Stimulated activated CD8-positive, alpha-beta memory T cell treated with anti-CD3 and anti-CD28 coated beads, Interleukin-7, amount 100 ng/mL, for 48 hours (primary cell): ENCODE results near the gene SGF29.
A peak's percentile ranks its signal among the peaks of the same experiment; 100 is the strongest.
"Not testable (repeated sequence)": the region's sequence is repeated elsewhere in the genome, so short reads cannot be mapped to it uniquely, and the experiment has no call there.

ENCODE experiments used
- DNase-seq, 2 donors: peaks; one replicate each; pipeline ENCODE4 v3.0.0-alpha.2; 2020; ENCODE audit warnings: low read depth in 1 of 2; ENCODE audit errors: extremely low read depth in 1 of 2

The SGF29 gene

DNA sequence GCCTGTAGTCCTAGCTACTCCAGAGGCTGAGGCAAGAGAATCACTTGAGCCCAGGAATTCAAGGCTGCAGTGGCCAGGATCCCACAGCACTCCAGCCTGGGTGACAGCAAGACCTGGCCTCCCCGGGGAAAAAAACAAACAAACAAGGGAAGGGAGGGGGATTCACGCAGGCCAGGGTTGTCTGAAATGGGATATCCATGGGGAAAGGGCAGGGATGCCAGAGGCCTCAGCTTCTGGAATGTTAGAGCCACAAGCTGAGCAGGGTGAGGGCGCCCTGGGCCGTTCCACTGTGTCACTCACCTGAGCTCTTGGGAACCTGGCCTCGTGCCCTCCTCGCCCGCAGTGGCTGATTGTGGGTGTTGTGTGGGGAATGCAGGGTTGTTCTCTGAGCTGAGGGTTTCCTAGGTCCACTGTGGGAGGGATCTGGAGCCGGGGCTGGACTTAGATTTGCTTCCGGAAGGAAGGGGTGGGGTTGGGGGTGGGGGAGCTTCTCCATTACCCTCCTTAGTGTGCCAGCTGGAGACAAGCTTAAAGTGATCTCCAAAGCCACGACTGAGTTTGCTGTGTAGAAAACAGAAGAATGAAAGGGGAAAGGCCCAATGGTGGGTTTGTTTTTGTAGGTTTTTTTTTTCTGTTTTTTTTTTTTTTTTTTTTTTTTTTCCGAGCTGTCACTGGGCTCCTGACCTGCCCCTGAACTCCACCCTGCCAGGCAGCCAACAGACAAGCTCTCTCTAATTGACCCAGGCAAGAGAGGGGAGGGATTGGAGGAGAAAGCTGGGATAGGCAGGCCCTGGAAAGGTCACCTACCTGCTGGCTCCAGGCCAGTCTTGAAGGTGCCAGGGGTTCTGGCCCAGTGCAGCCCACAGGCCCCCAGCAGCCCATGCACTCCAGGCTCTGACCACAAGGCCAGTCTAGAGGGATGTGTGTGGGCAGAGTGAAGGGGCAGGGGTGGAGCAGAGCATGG is 56.2 kb downstream of the SGF29 start, which contains the start of gene SULT1A1:
TSS of gene SULT1A1 (minus strand) at position 414 of the 964 bp plus-strand sequence. CDS start 1,189 bp downstream, outside the sequence.
- no peak for DNase-seq

DNA sequence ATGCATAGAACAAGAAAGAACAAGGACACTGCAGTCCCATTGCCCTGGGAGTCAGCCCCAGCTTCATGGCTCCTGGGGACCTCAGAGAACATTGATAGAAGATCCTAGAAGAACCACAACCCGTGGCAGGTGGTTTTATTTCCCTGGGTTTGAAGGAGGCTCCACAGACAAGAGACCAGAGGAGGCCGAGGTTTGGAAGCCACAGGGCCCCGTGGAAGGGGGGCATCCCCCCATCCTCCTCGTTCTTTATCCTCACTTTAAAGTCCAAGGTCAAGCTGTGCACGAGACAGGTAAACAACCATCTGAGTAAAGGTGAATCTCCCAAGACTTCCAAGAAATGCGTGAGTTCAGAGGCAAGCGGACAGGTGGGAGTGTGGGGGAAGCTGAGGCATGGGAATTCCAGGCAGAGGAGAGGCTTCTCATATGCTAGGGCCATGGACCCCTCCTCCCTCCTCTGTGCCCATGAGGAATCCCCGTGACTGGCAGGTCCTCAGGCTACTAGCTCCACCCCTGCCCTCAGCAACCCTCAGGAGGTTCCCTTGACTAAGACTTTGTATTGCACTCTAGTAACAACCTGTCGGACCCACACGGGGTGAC is 57.0 kb downstream of the SGF29 start:
- DNase-seq = no peak

DNA sequence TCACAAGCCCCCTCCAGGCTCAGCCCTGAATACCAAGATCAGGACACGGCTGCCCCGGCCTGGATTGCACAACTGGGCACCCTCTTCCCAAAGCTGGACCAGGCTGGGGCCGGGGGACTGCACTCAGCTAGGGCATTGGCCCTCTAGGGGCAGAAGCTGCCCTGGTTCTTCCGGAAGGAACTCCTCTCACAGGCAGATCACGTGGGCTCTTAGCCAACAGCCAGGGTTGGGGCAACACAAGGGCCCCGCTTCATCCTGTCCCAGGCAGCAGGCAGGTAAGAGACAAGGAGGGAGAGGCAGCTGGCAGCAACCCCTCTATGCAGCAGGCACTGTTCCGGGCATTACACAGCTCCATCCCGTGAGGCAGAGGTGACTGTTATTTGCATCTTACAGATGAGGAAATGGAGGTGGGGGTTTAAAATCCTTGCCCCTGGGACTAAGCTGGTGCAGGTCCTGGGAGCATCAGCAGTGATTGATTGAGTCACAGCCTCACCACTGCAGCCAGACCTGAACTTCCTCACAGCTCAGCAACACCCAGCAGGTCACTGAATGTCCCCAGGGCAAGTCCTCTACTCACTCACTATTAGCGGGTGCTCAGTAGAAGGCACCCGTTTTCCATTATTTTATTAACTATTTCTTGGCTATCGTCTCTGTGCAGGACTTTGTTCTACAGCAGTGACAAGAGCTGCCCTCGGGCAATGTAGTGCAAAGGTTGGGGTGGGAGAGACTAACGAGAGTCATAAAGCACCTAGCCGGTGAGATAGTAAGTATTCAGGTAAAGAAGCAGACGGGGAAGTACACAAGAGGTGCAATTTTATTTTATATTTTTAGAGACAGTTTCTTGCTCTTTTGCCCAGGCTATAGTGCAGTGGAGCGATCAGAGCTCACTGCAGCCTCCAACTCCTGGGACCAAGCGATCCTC is 58.9 kb downstream of the SGF29 start:
- DNase-seq = not testable (repeated sequence)

DNA sequence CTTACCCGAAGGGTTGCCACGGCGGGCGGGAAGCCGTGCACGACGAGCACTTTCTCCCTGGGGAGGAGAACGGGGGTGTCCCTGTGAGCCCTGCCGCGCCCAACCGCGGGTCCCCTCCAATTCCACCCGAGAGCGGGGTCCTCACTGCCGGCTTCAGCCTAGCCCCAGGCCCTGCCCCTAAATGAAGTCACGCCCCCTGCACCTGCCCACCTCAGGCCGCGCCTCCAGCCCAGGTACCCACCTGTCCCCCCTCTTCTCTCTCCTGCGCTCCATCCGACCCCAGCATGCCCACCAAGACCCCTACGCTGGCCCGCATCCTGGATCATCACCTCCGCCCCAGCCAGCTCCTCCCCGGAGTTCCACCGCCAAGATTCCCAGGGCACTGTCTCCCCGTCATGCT is 60.2 kb downstream of the SGF29 start:
- not testable (repeated sequence) for DNase-seq

DNA sequence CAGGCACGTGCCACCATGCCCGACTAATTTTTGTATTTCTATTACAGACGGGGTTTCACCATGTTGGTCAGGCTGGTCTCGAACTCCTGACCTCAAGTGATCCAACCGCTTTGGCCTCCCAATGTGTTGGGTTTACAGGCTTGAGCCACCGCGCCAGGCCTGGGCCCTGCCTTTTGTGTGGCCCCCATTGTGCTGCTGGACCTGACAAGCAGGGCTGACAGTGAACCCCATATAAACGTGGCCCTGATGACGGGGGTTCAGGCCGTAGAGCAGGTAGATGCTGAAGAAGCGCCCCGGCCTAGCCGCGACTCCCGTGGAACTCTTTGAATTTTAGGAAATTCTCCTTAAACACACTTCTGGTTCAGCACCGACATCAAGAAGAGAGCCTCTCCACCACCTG is 60.8 kb downstream of the SGF29 start:
- not testable (repeated sequence) for DNase-seq

DNA sequence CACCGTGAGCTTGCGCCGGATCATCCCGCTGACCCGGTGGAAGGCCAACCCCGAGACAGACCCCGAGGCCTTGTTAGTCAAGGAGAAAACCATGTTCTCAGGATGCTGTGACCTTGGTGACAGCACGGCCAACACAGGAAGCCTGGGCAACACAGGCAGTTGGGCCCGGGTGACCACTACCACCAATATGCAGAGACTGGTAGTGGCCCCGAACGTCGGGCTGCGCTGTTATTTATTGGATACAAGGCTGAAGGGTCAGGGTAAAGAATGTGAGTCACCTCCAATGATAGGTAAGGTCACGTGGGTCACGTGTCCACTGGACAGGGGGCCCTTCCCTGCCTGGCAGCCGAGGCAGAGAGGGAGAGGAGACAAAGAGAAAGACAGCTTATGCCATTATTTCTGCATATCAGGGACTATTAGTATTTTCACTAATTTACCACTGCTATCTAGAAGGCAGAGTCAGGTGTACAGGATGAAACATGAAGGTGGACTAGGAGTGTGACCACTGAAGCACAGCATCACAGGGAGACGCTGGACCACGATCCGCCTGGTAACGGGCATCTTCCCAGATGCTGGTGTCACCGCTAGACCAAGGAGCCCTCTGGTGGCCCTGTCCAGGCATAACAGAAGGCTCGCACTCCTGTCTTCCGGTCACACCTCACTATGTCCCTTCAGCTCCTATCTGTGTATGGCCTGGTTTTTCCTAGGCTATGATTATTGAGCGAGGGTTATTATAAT is 61.9 kb downstream of the SGF29 start:
- not testable (repeated sequence) for DNase-seq

DNA sequence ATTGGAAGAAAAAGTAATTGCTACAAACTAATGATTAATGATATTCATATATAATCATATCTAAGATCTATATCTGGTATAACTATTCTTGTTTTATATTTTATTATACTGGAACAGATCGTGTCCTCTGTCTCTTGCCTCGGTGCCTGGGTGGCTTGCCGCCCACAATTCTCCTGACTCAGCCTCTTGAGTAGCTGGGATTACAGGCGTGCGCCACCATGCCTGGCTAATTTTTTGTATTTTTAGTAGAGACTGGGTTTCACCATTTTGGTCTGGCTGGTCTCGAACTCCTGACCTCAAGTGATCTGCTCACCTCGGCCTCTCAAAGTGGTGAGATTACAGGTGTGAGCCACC is 62.5 kb downstream of the SGF29 start:
- DNase-seq = not testable (repeated sequence)

DNA sequence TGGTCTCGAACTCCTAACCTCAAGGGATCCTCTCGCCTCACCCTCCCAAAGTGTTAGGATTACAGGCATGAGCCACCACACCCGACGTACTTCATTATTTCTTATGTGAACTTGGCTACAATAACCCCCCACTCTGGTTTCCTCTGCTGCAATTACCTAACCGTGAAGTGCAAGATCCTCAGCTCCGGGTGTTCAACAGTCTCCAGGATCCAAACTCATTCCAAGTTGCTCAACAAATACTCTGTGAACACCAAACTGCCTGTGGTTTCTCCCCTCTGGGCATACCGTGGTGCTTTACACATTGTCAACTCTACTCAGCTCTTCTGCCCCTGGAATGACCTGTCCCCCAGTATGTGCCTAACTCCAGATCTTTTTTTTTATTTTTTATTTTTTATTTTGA is 62.9 kb downstream of the SGF29 start:
- no peak for DNase-seq

DNA sequence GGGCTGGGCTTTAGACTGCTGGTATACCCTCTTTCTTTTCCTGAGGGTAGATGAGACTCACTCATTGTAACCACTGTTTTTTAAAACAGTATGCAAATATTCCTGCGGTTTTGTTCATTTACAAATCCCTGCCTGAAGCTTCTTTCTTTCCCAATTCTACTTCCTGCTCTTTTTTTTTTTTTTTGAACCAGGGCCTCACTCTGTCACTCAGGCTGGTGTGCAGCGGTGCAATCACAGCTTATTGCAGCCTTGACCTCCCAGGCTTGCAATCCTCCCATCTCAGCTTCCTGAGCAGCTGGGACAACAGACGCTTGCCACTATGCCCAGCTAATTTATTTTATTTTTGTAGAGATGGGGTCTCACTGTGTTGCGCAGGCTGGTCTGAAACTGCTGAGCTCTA is 64.2 kb downstream of the SGF29 start:
- DNase-seq = no peak

DNA sequence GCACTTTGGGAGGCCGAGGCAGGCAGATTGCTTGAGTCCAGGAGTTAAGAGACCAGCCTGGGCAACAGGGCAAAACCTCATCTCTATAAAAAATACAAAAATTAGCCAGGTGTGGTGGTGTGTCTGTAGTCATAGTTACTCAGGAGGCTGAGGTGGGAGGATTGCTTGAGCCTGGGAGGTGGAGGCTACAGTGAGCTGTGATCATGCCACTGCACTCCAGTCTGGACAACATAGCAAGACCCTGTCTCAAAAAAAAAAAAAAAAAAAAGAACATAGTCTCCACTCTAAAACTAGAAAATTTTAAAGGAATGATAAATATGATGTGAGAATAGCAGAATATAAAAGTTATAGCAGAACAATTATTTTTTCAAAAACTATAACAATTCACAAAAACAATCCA is 66.6 kb downstream of the SGF29 start:
- not testable (repeated sequence) for DNase-seq

DNA sequence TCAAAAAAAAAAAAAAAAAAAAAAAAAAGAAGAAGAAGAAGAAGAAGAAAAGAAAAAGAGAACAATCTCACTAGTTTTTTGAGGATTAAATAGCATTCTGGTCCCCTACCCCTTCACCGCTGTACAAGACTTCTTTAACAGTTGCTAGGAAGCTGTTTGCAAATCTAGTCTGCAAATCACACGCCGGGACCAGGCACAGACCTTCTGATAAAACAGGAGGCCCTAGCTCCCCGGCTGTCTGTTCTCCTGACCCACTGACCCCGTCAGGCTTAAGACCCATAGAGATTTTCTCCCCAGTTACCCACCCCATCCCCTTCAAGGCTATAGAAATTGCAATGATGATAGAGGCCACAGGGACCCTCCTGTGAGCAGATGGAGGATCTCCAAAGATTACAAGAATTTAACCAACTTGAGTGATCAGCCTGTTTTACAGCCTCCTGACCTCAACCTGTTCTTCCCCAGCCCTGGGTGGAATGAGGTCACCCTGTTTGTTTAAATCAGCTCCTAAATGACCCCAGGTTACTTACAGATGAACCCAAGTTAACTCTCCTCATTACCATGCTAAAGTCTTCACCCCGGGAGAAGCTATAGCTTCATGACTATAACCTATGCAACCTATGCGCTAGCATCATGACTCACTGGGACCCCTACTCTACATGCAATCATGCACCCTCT is 67.9 kb downstream of the SGF29 start:
- no peak for DNase-seq

DNA sequence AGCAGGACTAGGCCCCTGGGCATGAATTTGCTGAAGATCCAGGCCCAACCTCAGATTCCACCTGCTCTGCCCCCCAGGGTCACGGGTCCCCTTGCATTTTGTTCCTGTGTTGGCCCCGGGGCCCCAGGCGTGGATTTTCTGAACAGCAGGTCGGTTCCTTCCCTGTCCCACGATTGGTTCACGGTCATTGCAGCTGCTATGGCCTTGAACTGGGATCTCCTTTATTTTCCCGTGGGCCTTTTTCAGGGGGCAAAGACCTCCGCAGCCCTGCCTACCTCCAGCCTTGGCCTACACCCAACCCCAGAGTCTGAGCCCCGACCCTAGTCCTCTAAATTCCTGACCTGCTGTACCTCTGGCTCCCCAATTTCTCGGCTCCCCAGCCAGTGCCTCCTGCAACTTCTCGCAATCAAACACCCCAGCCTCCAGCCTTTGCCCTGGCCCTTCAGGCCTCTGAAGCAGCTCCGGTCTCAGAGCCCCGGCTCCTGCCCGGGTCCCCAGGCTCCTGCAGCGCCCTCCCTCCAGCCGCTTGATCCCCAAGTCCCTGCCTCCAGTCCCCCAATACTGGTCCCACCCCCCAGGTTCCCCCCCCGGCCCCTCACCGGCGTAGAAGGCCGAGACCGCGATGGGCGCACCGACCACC is 68.9 kb downstream of the SGF29 start:
- DNase-seq = not testable (repeated sequence)

DNA sequence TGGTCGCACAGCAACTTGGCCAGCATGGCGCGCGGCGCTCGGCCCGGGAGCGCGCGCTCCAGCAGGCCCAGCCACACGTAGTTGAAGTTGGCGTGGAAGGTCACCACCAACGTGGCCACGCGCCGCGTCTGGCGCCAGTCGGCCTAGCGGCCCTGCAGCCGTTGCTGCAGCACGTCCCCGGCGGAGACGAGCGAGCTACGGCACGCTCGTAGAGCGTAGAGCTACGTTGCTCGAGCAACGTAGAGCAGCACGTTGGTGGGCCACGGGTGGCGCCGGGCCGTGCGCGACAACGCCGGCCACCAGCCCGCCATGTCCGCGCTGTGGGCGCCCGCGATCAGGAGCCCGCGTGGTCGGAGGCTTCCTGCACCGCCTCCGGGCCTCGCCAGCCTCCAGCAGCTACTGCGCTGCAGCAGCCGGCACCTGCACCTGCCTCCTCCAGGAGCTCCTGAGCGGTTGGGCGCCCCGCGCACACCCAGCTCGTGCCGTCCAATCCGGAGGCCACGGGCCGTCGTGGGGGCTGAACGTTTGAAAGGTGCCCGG is 69.5 kb downstream of the SGF29 start:
- DNase-seq = peak; percentile 53 to 59

DNA sequence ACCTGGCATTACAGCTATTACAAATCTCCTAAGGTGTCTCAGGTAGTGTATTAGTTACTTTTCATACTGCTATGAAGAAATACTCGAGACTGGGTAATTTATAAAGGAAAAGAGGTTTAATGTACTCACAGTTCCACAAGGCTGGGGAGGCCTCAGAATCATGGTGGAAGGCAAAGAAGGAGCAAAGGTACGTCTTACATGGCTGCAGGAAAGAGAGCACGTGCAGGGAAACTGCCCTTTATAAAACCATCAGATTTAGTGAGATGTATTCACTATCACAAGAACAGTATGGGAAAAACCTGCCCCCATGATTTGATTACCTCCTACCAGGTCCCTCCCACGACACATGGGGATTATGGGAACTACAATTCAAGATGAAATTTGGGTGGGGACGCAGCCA is 77.2 kb downstream of the SGF29 start:
- not testable (repeated sequence) for DNase-seq

DNA sequence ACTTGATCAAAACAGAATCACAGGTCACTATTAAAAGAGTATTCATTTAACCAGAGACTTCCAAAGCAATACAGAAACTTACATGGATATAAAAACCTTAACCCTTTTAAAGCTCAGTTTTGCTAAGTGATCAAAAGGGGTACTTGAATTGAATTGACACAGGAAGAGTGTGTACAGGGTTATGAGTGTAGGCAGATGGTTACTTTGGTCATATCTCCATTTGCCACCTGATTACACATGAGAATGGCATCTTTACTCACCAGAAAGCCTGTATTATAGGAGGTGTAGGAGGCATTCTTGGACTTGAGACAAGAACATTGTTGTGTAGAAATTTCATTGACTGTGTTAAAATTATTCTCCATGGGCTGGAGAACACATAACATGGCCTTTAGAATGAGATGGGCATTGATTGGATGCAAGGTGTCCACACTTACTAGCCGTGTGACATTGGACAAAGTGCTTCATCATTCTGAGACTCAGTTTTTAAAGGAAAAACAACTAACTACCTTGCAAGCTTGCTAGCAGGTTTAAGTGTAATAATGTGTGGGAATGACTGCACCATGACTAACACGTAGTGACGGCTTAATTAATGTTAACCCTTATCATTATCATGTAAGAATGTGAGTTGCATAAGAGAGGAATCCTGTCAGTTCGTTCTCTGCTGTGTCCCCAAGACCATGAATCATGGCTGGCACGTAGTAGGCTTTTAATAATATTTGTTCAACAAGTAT is 82.5 kb downstream of the SGF29 start:
- not testable (repeated sequence) for DNase-seq

DNA sequence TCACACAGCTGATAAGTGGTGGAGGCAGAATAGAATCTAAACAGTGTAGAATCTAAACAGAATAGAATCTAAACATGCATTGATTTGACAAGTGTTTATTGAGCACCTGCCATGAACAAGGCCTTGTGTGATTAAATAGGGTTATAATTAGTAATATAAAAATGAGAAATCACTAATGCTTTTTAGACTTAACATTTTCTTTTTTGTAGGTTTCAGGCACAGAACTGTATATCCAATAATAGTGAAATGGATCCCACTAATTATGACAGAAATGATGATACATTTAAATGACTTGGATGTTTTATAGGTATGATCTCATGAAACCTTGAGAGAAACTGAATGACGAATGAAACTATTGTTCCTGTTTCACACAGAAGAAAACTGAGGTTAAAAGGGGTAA is 84.0 kb downstream of the SGF29 start, which contains the start of gene NPIPB8:
TSS of gene NPIPB8 (plus strand) at position 301 of the 400 bp plus-strand sequence. CDS start 296 bp downstream, outside the sequence.
- not testable (repeated sequence) for DNase-seq

DNA sequence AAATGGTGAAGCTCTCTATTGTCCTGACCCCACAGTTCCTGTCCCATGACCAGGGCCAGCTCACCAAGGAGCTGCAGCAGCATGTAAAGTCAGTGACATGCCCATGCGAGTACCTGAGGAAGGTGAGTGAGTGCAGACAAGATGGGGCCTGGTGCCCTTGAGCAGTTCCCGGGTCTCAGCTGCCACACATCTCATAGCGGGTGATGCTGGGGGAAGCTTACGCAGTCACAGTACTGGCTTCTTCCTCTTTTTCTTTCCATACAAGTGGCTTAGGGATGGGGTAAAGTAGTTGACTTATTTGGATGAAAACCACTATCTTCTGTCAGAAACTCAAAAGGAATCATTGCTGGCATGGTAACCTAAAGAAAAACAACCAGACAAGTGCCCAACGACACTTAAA is 84.6 kb downstream of the SGF29 start:
- DNase-seq = not testable (repeated sequence)

DNA sequence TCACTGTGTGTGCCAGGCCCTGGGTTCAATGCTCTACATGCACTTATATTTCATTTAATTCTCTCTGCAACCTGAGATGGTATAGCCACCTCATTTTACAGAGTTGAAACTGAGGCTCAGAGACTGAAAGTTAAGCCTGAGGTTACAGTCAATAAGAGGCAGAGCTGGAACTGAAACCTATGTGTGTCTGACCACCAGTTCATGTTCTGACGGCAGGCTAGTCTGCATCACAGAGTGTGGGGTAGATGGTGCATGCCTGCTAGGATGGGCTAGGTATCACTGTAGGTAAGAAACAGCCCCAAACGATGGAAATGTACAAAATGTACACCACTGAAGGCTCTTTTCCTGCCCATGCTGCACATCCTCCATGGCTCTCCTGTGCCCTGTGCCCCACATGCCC is 86.2 kb downstream of the SGF29 start:
- not testable (repeated sequence) for DNase-seq
